Measurements from ENCODE around the gene IMPDH1. TPM values are rescaled to one million over a fixed set of nuclear protein-coding genes. Genes with fewer than 3 reads are reported as not detected.

The IMPDH1 gene
- total RNA-seq, 1 donor from 2014 or later, result 23.4 TPM

- no peak overlapping the region for H3K27ac Mint-ChIP-seq
- H3K36me3 Mint-ChIP-seq (ENCODE audit: insufficient read depth), result no peaks in the 10 kb centered on the region
- no peak for TF ChIP-seq CTCF (IDR thresholded peaks at IDR 0.05; ENCODE audit: unreplicated experiment)
- H3K4me3 Mint-ChIP-seq (ENCODE audit: low read depth), result no peak overlapping the region
- no peaks in the 10 kb centered on the region for H3K9me3 Mint-ChIP-seq (ENCODE audit: low read depth)
- peaks cover 5% of the 10 kb centered on the region for H3K27me3 Mint-ChIP-seq
- DNase-seq (ENCODE audit: low spot score, unreplicated experiment), result no peak
- peaks cover 6% of the 10 kb centered on the region for H3K4me1 Mint-ChIP-seq (ENCODE audit: low read depth)
Measured at GRCh38 chr7:128443831-128444600, 34.2 kb upstream of the IMPDH1 start.

- no peak for TF ChIP-seq CTCF (IDR thresholded peaks at IDR 0.05; ENCODE audit: unreplicated experiment)
- H3K36me3 Mint-ChIP-seq (ENCODE audit: insufficient read depth), result no peaks in the 10 kb centered on the region
- H3K4me1 Mint-ChIP-seq (ENCODE audit: low read depth), result peaks cover 6% of the 10 kb centered on the region
- no peak overlapping the region for H3K27ac Mint-ChIP-seq
- peaks cover 5% of the 10 kb centered on the region for H3K27me3 Mint-ChIP-seq
- no peak overlapping the region for H3K4me3 Mint-ChIP-seq (ENCODE audit: low read depth)
- no peak for DNase-seq (ENCODE audit: low spot score, unreplicated experiment)
- H3K9me3 Mint-ChIP-seq (ENCODE audit: low read depth), result no peaks in the 10 kb centered on the region
Measured at GRCh38 chr7:128442356-128442755, 32.6 kb upstream of the IMPDH1 start.

- H3K27ac Mint-ChIP-seq, result no peak overlapping the region
- H3K4me3 Mint-ChIP-seq (ENCODE audit: low read depth), result no peak overlapping the region
- DNase-seq (ENCODE audit: low spot score, unreplicated experiment), result no peak
- no peaks in the 10 kb centered on the region for H3K9me3 Mint-ChIP-seq (ENCODE audit: low read depth)
- H3K36me3 Mint-ChIP-seq (ENCODE audit: insufficient read depth), result no peaks in the 10 kb centered on the region
- peaks cover 11% of the 10 kb centered on the region for H3K4me1 Mint-ChIP-seq (ENCODE audit: low read depth)
- peaks cover 3% of the 10 kb centered on the region for H3K27me3 Mint-ChIP-seq
- no peak for TF ChIP-seq CTCF (IDR thresholded peaks at IDR 0.05; ENCODE audit: unreplicated experiment)
Measured at GRCh38 chr7:128437426-128438332, 27.9 kb upstream of the IMPDH1 start.

- TF ChIP-seq CTCF (IDR thresholded peaks at IDR 0.05; ENCODE audit: unreplicated experiment), result no peak
- Mint-ChIP-seq H3K27me3 (peaks cover 5% of the 10 kb centered on the region), H3K4me1 (ENCODE audit: low read depth) (peaks cover 15% of the 10 kb centered on the region), H3K9me3 (ENCODE audit: low read depth) (no peaks in the 10 kb centered on the region), H3K4me3 (ENCODE audit: low read depth) (no peak overlapping the region), H3K36me3 (ENCODE audit: insufficient read depth) (no peaks in the 10 kb centered on the region), H3K27ac (no peak overlapping the region)
- DNase-seq (ENCODE audit: low spot score, unreplicated experiment), result no peak
Measured at GRCh38 chr7:128435327-128435686, 25.5 kb upstream of the IMPDH1 start.

Measured in progenitor cell of endocrine pancreas (in vitro differentiated cells).